T-helper 2 cell treated with Interferon-gamma antibody and Interleukin-4, amounts not matched to agents 5 μg/mL and 100 μg/mL, for 36 hours (primary cell): ENCODE results near the gene TASOR.

Experiments
- DNase-seq: peaks from one replicate; pipeline ENCODE4 v3.0.0; 2021; ENCODE audit warnings: low spot score
- H3K27ac Mint-ChIP-seq: one replicate; pipeline ENCODE4 v1.8.0; 2021; ENCODE audit warnings: mild to moderate bottlenecking, mixed read lengths
- H3K27me3 Mint-ChIP-seq: one replicate; pipeline ENCODE4 v1.8.0; 2021; ENCODE audit warnings: low read depth, mixed read lengths
- H3K36me3 Mint-ChIP-seq: one replicate; pipeline ENCODE4 v1.8.0; 2021; ENCODE audit warnings: low read depth, mixed read lengths
- H3K4me1 Mint-ChIP-seq: one replicate; pipeline ENCODE4 v1.8.0; 2021; ENCODE audit warnings: low read depth, mixed read lengths
- H3K4me3 Mint-ChIP-seq: one replicate; pipeline ENCODE4 v1.8.0; 2022; ENCODE audit warnings: mild to moderate bottlenecking, moderate library complexity, mixed read lengths
- H3K9me3 Mint-ChIP-seq: one replicate; pipeline ENCODE4 v1.8.0; 2021; ENCODE audit warnings: mixed read lengths

The TASOR gene

GRCh38 chr3:56673781-56674457 is 9.1 kb downstream of the TASOR start:
- H3K27me3 Mint-ChIP-seq: no peaks in the 10 kb centered on the region
- H3K9me3 Mint-ChIP-seq: peaks cover 7% of the 10 kb centered on the region
- H3K36me3 Mint-ChIP-seq: peaks cover 74% of the 10 kb centered on the region
- DNase-seq: no peak
- peaks cover 15% of the 10 kb centered on the region for H3K4me1 Mint-ChIP-seq
- no peak overlapping the region for H3K4me3 Mint-ChIP-seq
- no peak overlapping the region for H3K27ac Mint-ChIP-seq

DNA sequence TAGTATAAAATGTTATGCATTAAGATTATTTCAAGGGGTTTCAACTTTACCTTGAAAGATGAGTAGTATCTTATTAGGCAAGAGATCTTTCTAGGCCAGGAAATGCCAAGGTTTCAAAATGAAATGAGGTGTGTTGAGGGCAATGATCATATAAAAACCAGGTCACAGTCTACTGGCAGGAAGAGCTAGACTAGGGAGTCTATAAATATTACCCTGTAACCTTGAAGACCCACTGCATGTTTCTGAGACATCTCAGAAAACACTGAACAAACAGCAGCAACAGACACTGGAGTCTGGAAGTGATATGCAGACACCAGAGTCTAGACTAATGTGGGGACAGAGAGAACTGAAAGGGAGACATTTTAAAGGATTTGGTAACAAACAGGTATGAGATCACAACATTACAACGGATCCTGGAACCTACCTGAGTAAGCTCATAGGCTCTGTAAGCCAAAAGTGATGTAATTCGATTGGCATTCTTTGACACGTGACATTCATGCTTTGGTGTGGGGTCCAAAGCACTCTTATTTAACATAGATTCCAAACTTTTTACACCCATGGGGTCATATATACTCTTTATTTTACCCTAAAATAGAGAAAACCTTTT is 15.0 kb downstream of the TASOR start:
- H3K36me3 Mint-ChIP-seq: peaks cover 77% of the 10 kb centered on the region
- peaks cover 15% of the 10 kb centered on the region for H3K4me1 Mint-ChIP-seq
- no peak for DNase-seq
- H3K9me3 Mint-ChIP-seq: peaks cover 7% of the 10 kb centered on the region
- no peaks in the 10 kb centered on the region for H3K27me3 Mint-ChIP-seq
- H3K4me3 Mint-ChIP-seq: no peak overlapping the region
- H3K27ac Mint-ChIP-seq: no peak overlapping the region

- Mint-ChIP-seq H3K36me3 (peaks cover 67% of the 10 kb centered on the region), H3K9me3 (no peaks in the 10 kb centered on the region), H3K4me1 (peaks cover 17% of the 10 kb centered on the region), H3K27me3 (no peaks in the 10 kb centered on the region), H3K27ac (no peak overlapping the region), H3K4me3 (no peak overlapping the region)
- DNase-seq: no peak
Observed at GRCh38 chr3:56664823-56665222, 18.2 kb downstream of the TASOR start.

DNA sequence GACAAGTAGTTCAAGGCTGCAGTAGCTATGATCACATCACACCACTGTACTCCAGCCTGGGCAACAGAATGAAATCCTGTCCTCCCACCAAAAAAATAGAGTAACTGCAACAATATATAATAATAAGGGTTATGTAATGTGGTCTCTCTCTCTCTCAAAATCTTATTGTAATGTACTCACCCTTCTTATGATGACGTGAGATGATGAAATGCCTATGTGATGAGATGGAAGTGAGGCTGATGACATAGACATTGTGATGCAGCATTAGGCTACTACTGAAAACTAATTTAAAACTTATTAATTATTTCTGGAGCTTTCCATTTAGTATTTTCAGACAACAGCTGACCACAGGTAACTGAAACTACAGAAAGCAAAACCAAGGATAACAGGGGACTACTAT is 27.4 kb downstream of the TASOR start:
- Mint-ChIP-seq H3K4me3 (no peak overlapping the region), H3K4me1 (peaks cover 14% of the 10 kb centered on the region), H3K27ac (no peak overlapping the region), H3K36me3 (peaks cover 74% of the 10 kb centered on the region), H3K27me3 (no peaks in the 10 kb centered on the region), H3K9me3 (no peaks in the 10 kb centered on the region)
- no peak for DNase-seq

GRCh38 chr3:56654460-56654859 is 28.6 kb downstream of the TASOR start:
- Mint-ChIP-seq H3K4me1 (peaks cover 12% of the 10 kb centered on the region), H3K9me3 (no peaks in the 10 kb centered on the region), H3K36me3 (peaks cover 74% of the 10 kb centered on the region), H3K4me3 (no peak overlapping the region), H3K27me3 (no peaks in the 10 kb centered on the region), H3K27ac (no peak overlapping the region)
- no peak for DNase-seq

- Mint-ChIP-seq H3K4me3 (no peak overlapping the region), H3K27me3 (no peaks in the 10 kb centered on the region), H3K9me3 (no peaks in the 10 kb centered on the region), H3K27ac (no peak overlapping the region), H3K4me1 (peaks cover 3% of the 10 kb centered on the region), H3K36me3 (peaks cover 67% of the 10 kb centered on the region)
- no peak for DNase-seq
Observed at GRCh38 chr3:56645407-56645806, 37.7 kb downstream of the TASOR start.

DNA sequence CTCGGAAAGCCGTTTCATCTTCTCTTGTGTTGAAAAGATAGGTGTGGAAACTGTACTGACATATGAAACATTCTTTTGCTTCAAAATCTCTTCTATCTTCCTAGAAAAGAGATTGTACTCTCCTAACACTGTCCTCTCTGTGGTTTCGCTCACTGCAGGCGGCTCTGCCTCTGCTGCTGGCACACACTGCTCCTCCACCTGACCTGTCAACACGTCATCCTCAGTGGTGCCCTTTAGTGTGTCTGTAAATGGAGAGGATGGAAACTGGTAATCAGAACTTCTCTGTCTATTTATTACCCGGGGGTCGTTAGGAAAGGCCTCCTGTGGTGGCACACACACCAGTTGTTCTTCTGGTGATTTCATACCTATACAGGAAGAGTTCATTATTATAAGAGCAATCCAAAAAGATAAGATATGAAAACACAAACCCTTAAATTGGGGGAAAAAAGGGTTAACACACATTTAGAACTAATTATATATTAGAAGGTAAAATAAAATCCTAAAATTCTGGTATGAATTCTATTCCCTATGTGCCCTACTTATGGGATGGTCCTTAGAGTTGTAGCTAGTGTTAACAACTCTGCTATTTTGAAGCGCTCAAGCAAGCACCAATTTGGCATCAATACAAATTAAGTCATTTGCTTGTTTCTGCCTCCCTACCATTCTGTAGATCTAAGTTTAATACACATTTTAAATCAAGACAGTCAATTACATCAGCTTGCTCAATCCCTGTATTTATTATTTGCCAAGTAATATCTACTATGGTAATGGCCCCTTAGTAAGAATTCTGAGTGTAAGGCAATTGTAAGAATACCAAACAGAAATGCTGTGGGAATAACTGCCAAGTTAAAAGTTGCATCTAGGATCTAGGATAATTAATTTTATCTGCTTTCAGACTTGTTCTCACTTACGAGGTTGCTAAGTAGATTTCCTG is 49.2 kb downstream of the TASOR start:
- Mint-ChIP-seq H3K4me1 (no peaks in the 10 kb centered on the region), H3K9me3 (no peaks in the 10 kb centered on the region), H3K36me3 (peaks cover 43% of the 10 kb centered on the region), H3K27ac (no peak overlapping the region), H3K27me3 (no peaks in the 10 kb centered on the region), H3K4me3 (no peak overlapping the region)
- no peak for DNase-seq
